ENCODE results near the gene ATG2A.

DNA sequence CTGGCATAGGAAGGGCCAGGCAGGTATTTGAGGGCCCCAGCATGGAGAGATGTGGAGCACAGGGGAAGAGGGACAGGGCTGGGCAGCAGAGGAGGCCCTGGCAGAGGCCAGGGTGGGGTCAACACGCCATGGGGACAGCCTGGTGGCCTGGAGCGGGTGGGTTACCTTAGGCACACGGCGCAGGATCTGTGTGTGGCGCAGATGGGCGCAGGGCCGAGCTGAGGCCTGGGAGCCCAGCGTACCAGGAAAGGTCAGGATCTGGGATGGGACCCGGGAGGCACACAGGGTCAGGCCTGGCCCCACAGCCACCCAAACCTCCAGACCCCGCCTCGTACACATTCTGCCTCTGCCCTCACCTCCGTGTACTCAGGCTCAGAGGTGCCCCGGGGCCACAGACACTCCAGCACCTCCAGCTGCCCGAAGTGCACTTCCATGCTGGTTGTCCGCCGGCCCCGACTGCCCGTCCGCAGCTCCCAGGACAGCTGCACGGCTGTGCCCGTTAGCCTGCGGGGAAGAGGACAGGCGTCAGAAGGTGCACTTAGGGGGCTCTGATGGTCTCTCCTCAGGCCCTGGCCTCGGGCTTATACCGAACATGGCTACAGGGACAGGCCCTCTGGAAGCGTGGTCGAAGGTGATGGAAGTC lies 6.4 kb downstream of the ATG2A start:
- TF ChIP-seq, protein P1, sequence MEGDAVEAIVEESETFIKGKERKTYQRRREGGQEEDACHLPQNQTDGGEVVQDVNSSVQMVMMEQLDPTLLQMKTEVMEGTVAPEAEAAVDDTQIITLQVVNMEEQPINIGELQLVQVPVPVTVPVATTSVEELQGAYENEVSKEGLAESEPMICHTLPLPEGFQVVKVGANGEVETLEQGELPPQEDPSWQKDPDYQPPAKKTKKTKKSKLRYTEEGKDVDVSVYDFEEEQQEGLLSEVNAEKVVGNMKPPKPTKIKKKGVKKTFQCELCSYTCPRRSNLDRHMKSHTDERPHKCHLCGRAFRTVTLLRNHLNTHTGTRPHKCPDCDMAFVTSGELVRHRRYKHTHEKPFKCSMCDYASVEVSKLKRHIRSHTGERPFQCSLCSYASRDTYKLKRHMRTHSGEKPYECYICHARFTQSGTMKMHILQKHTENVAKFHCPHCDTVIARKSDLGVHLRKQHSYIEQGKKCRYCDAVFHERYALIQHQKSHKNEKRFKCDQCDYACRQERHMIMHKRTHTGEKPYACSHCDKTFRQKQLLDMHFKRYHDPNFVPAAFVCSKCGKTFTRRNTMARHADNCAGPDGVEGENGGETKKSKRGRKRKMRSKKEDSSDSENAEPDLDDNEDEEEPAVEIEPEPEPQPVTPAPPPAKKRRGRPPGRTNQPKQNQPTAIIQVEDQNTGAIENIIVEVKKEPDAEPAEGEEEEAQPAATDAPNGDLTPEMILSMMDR (IDR thresholded peaks at IDR 0.05) = no peak
- TF ChIP-seq POLR2AphosphoS5 (IDR thresholded peaks at IDR 0.05; ENCODE audit: low read depth, low read length) (no peak), SIN3A (IDR thresholded peaks at IDR 0.05; ENCODE audit: borderline replicate concordance, insufficient read depth, low read depth, low read length) (no peak), TCF7L2 (IDR thresholded peaks at IDR 0.05; ENCODE audit: low read depth, low read length) (no peak)
- TF ChIP-seq, protein P2, sequence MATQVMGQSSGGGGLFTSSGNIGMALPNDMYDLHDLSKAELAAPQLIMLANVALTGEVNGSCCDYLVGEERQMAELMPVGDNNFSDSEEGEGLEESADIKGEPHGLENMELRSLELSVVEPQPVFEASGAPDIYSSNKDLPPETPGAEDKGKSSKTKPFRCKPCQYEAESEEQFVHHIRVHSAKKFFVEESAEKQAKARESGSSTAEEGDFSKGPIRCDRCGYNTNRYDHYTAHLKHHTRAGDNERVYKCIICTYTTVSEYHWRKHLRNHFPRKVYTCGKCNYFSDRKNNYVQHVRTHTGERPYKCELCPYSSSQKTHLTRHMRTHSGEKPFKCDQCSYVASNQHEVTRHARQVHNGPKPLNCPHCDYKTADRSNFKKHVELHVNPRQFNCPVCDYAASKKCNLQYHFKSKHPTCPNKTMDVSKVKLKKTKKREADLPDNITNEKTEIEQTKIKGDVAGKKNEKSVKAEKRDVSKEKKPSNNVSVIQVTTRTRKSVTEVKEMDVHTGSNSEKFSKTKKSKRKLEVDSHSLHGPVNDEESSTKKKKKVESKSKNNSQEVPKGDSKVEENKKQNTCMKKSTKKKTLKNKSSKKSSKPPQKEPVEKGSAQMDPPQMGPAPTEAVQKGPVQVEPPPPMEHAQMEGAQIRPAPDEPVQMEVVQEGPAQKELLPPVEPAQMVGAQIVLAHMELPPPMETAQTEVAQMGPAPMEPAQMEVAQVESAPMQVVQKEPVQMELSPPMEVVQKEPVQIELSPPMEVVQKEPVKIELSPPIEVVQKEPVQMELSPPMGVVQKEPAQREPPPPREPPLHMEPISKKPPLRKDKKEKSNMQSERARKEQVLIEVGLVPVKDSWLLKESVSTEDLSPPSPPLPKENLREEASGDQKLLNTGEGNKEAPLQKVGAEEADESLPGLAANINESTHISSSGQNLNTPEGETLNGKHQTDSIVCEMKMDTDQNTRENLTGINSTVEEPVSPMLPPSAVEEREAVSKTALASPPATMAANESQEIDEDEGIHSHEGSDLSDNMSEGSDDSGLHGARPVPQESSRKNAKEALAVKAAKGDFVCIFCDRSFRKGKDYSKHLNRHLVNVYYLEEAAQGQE (IDR thresholded peaks at IDR 0.05; ENCODE audit: insufficient read depth in 1 of 2, low read depth in 2 of 2, low read length in 1 of 2) = no peak

Measured in Panc1 (cell line).